ENCODE results near the gene NCOA5.
A peak's percentile ranks its signal among the peaks of the same experiment; 100 is the strongest.

The NCOA5 gene

DNA sequence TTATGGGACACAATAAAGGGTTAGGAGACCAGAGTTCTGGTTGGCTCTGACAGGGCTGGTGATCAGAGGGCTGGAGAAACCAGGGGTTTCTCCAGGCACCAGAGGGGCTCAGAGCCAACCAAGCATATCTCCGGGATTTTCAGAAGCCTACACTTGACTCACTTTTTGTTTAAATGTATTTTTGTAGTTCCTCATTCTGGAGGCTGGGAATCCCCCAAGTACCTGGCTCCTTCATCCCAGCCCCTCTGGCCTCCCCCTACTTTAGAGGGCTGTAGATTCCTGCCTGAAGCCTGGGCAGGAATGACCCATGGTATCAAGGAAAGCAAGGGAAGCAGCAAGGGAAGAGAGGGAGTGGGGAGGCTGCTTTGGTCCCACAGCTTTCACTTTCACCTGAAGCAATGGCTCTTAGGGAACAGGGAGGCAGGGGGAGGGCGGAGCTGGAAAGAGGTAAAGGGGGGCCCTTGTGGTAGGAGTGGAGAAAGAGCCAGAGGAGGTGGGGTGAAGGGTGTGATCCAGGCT, 29.3 kb upstream of the NCOA5 start:
- H3K27ac ChIP-seq = no peak overlapping the region
- no peaks in the 10 kb centered on the region for H3K36me3 ChIP-seq
- H3K9me3 ChIP-seq (ENCODE audit: severe bottlenecking) = no peaks in the 10 kb centered on the region
- DNase-seq = no peak
- TF ChIP-seq, protein P1, sequence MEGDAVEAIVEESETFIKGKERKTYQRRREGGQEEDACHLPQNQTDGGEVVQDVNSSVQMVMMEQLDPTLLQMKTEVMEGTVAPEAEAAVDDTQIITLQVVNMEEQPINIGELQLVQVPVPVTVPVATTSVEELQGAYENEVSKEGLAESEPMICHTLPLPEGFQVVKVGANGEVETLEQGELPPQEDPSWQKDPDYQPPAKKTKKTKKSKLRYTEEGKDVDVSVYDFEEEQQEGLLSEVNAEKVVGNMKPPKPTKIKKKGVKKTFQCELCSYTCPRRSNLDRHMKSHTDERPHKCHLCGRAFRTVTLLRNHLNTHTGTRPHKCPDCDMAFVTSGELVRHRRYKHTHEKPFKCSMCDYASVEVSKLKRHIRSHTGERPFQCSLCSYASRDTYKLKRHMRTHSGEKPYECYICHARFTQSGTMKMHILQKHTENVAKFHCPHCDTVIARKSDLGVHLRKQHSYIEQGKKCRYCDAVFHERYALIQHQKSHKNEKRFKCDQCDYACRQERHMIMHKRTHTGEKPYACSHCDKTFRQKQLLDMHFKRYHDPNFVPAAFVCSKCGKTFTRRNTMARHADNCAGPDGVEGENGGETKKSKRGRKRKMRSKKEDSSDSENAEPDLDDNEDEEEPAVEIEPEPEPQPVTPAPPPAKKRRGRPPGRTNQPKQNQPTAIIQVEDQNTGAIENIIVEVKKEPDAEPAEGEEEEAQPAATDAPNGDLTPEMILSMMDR (IDR thresholded peaks at IDR 0.05; ENCODE audit: low read depth, low read length) = no peak
- no peak overlapping the region for H3K4me3 ChIP-seq (ENCODE audit: low read depth, low read length)
- H3K27me3 ChIP-seq (ENCODE audit: insufficient read depth, low read depth, severe bottlenecking) = no peaks in the 10 kb centered on the region

DNA sequence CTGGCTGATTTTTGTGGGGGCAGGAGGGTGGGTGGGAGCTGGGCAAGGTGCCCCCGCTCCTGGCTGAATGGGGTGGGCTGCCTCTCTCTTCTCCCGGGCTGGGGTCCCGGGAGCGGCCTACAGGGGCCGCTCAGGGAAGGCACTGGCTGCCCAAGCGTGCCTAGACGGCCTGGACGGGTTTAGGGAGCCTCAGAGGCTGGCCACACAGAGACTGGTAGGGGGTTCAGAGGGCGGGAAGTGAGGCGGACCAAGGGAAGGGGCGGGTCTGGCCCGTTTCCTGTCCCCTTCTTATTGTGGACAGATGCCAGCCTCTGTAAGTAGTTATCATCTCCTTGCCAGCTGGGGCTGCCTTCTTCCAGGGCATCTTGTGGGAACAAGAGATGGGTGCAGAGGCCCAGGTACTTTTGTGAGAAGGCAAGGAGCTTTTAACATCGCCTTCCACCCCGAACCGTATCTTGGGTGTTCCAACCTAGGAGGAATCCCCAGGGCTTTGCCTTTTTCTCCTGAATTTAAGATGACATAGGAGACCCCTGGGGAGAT, 28.8 kb upstream of the NCOA5 start:
- Histone ChIP-seq H3K9me3 (ENCODE audit: severe bottlenecking) (no peaks in the 10 kb centered on the region), H3K36me3 (no peaks in the 10 kb centered on the region), H3K27me3 (ENCODE audit: insufficient read depth, low read depth, severe bottlenecking) (no peaks in the 10 kb centered on the region), H3K27ac (no peak overlapping the region), H3K4me3 (ENCODE audit: low read depth, low read length) (no peak overlapping the region)
- DNase-seq = no peak
- TF ChIP-seq, protein P1 (IDR thresholded peaks at IDR 0.05; ENCODE audit: low read depth, low read length) = no peak

DNA sequence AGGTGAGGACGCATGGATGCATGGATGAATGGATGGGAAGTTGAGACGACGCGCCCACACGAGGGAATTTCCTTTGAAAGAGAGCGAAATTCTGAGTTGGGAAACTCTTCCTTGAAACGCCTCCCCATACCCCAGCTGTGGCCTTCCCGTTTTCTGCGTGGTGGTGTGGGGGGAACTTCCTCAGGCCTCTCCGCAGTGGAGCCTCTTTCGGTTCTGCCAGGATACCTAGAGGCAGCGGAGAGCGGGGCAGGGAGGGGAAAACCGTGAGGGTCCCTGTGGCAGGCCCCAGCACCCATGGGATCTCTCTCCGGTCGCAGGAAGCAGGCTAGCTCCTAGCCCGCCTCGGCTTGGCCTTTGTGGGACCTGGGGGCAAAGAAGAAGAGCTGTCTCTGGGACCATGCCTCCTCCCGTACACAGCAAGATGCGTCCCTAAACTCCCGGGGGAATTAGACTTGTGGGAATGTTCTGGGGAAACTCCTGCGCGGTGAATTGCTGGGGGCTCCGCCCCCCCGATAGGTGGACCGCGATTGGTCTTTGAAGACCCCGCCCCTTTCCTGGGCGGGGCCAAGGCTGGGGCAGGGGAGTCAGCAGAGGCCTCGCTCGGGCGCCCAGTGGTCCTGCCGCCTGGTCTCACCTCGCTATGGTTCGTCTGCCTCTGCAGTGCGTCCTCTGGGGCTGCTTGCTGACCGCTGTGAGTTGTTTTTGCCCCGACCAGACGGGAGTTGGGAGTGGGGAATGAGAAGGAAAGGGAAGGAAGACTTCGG, 28.1 kb upstream of the NCOA5 start, which contains the start of gene CD40:
Gene CD40, plus strand, starts transcription at position 611 of the 764 bp plus-strand sequence. Its CDS starts 30 bp downstream, at position 641.
- Histone ChIP-seq H3K4me3 (ENCODE audit: low read depth, low read length) (no peak within 1 kb of the TSS), H3K36me3 (no peaks in the 10 kb centered on the region), H3K9me3 (ENCODE audit: severe bottlenecking) (no peaks in the 10 kb centered on the region), H3K27ac (no peak within 1 kb of the TSS), H3K27me3 (ENCODE audit: insufficient read depth, low read depth, severe bottlenecking) (no peaks in the 10 kb centered on the region)
- TF ChIP-seq, protein P1 (IDR thresholded peaks at IDR 0.05; ENCODE audit: low read depth, low read length) = no peak
- no peak for DNase-seq

DNA sequence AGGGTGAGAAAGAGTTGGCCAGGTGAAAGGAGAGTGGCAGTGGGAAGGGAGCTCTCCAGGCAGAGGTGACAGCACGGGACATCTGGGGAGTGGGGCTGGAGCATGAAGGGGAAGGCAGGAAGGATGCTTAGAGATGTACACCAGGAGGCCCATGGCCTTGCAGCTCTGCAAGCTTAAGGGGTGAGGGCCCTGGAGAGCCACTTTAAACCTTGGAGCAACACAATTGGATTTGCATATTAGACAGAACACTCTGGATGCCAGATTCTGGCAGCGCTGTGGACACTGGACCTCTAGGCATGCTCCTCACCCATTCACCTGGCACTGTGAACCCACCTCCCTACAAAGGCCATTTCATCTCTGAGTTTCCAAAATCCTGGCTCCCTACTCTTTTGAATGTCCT, 24.7 kb upstream of the NCOA5 start:
- Histone ChIP-seq H3K9me3 (ENCODE audit: severe bottlenecking) (no peaks in the 10 kb centered on the region), H3K4me3 (ENCODE audit: low read depth, low read length) (no peak overlapping the region), H3K27me3 (ENCODE audit: insufficient read depth, low read depth, severe bottlenecking) (no peaks in the 10 kb centered on the region), H3K27ac (no peak overlapping the region), H3K36me3 (no peaks in the 10 kb centered on the region)
- DNase-seq = no peak
- TF ChIP-seq, protein P1 (IDR thresholded peaks at IDR 0.05; ENCODE audit: low read depth, low read length) = no peak

DNA sequence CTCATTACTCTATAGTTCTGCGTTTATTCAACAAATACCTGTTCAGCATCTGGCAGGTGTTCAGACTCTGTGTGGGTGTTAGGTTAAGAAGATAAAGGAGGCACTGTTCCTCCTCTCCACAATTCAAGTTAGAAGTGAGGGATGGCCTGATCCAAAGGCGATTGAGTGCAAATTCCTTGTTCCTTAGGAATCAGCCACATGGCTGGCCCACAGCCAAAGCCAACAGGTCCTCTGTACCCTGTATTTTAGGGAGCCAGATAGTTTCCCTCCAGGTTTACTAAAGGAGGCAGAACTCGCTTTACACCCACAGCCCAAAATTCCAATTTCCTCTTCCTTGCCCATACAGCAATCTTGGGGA, 23.3 kb upstream of the NCOA5 start:
- Histone ChIP-seq H3K9me3 (ENCODE audit: severe bottlenecking) (no peaks in the 10 kb centered on the region), H3K27ac (0 out of 2 replicates have a peak overlapping the region, but pooled peaks have one; percentile 20), H3K27me3 (ENCODE audit: insufficient read depth, low read depth, severe bottlenecking) (no peaks in the 10 kb centered on the region), H3K4me3 (ENCODE audit: low read depth, low read length) (no peak overlapping the region), H3K36me3 (no peaks in the 10 kb centered on the region)
- no peak for DNase-seq
- TF ChIP-seq, protein P1 (IDR thresholded peaks at IDR 0.05; ENCODE audit: low read depth, low read length) = no peak

All from WERI-Rb-1 (cell line).